ENCODE data around the gene MFSD6.

- TF ChIP-seq CTCF (IDR thresholded peaks at IDR 0.05) (no peak), POLR2A (IDR thresholded peaks at IDR 0.05) (no peak), POLR2AphosphoS5 (IDR thresholded peaks at IDR 0.05) (no peak)
These were observed 41.8 kb downstream of the MFSD6 start for GRCh38 chr2:190449925-190450324.
